Small intestine (tissue), 7 donors: Measurements from ENCODE around the gene KCNJ18. TPM values are rescaled to one million over a fixed set of nuclear protein-coding genes. Genes with fewer than 3 reads are reported as not detected.
"Not testable (repeated sequence)": the region's sequence is repeated elsewhere in the genome, so short reads cannot be mapped to it uniquely, and the experiment has no call there.

ENCODE experiments used
- DNase-seq, 2 donors: peaks; one replicate each; pipeline versions ENCODE4 v3.0.0 to v3.0.0-alpha.2; 2013
- FAIRE-seq: peaks from 2 replicates; lab custom pipeline; 2012; peaks lifted over from hg19 to GRCh38; lab: Jason Lieb, UNC
- H3K27ac ChIP-seq, 3 donors: one replicate each; pipeline ENCODE4 v1.5.1; 2013; ENCODE audit warnings: low read length in 2 of 3, mild to moderate bottlenecking in 2 of 3, control low read depth in 1 of 3, inconsistent platforms in 1 of 3, low read depth in 1 of 3, moderate library complexity in 1 of 3
- H3K27me3 ChIP-seq, 3 donors: one replicate each; pipeline ENCODE4 v1.6.1; 2013; ENCODE audit warnings: low read length in 3 of 3, inconsistent platforms in 1 of 3; ENCODE audit not compliant: control insufficient read depth in 3 of 3, insufficient read depth in 3 of 3
- H3K36me3 ChIP-seq, 3 donors: one replicate each; pipeline ENCODE4 v1.6.1; 2013; ENCODE audit warnings: low read length in 3 of 3, inconsistent platforms in 1 of 3, low read depth in 1 of 3, mild to moderate bottlenecking in 1 of 3, moderate library complexity in 1 of 3; ENCODE audit not compliant: control insufficient read depth in 3 of 3, insufficient read depth in 2 of 3
- H3K4me1 ChIP-seq, 3 donors: one replicate each; pipeline ENCODE4 v1.6.1; 2013; ENCODE audit warnings: low read length in 2 of 3, inconsistent platforms in 1 of 3, low read depth in 1 of 3, mild to moderate bottlenecking in 1 of 3, moderate library complexity in 1 of 3; ENCODE audit not compliant: control insufficient read depth in 3 of 3, insufficient read depth in 2 of 3
- H3K4me3 ChIP-seq, 3 donors: one replicate each; pipeline ENCODE4 v1.5.1; 2013; ENCODE audit warnings: low read length in 3 of 3, control low read depth in 1 of 3, inconsistent platforms in 1 of 3, low read depth in 1 of 3, mild to moderate bottlenecking in 1 of 3, moderate library complexity in 1 of 3
- H3K9me3 ChIP-seq, 2 donors: one replicate each; pipeline ENCODE4 v1.6.1; 2013; ENCODE audit warnings: low read depth in 1 of 2, low read length in 1 of 2; ENCODE audit not compliant: control insufficient read depth in 2 of 2, insufficient read depth in 1 of 2
- WGBS, 3 donors: extraction: QIAGEN DNeasy Blood & Tissue Kit; methylation state at CpG; one replicate each; pipeline ENCODE4 v1.1.7; 2013; 5-methylcytosine and 5-hydroxymethylcytosine counted together
- polyA plus RNA-seq, 4 donors: library from polyadenylated mRNA; stranded (reverse) in 3 of 4; unstranded in 1 of 4; fragments of 200-250 nt in 3 of 4; fragments of 120-200 nt in 1 of 4; gene quantifications; one replicate each; pipeline versions ENCODE4 v1.2.1 to v1.2.3, GENCODE V29; 2013
- donor health status: healthy with polysubstance abuse.
- donor health status: control.
- donor health status: control.
- donor health status: Bipolar disorder and iron deficiency.
- donor health status: healthy.

Gene KCNJ18
- polyA plus RNA-seq, 4 donors, result not detected

GRCh38 chr17:21680366-21680765, 12.0 kb upstream of the KCNJ18 start:
- Histone ChIP-seq H3K27ac (no peak overlapping the region), H3K4me1 (no peaks in the 10 kb centered on the region), H3K36me3 (no peaks in the 10 kb centered on the region), H3K4me3 (no peak overlapping the region), H3K9me3 (peaks cover 0 to 35% of the 10 kb centered on the region in 2 donors), H3K27me3 (no peaks in the 10 kb centered on the region)
- DNase-seq, result no peak
- no peak for FAIRE-seq
- 75 to 81% (median 78%) methylated on average over 19 of the region's 19 CpGs for WGBS, 3 donors

GRCh38 chr17:21680850-21681351, 11.4 kb upstream of the KCNJ18 start:
- DNase-seq, FAIRE-seq, H3K27me3 ChIP-seq, H3K4me1 ChIP-seq, H3K36me3 ChIP-seq, H3K27ac ChIP-seq, H3K4me3 ChIP-seq: not testable (repeated sequence)
- peaks cover 0 to 32% of the 10 kb centered on the region in 2 donors for H3K9me3 ChIP-seq
- WGBS, 3 donors, result 67 to 83% (median 68%) methylated on average over 33 to 42 of the region's 42 CpGs

- FAIRE-seq, H3K4me3 ChIP-seq, H3K27me3 ChIP-seq, H3K36me3 ChIP-seq, DNase-seq, H3K27ac ChIP-seq, H3K4me1 ChIP-seq: not testable (repeated sequence)
- WGBS, 3 donors, result 81 to 84% (median 83%) methylated on average over 19 to 20 of the region's 20 CpGs
- H3K9me3 ChIP-seq, result peaks cover 0 to 33% of the 10 kb centered on the region in 2 donors
These were observed 10.7 kb upstream of the KCNJ18 start for GRCh38 chr17:21681576-21681975.

- H3K36me3 ChIP-seq, H3K4me3 ChIP-seq, H3K27me3 ChIP-seq, DNase-seq, H3K27ac ChIP-seq, H3K4me1 ChIP-seq, FAIRE-seq: not testable (repeated sequence)
- H3K9me3 ChIP-seq, result peaks cover 0 to 30% of the 10 kb centered on the region in 2 donors
- WGBS, 3 donors, result 86 to 91% (median 88%) methylated on average over 31 to 35 of the region's 36 CpGs
These were observed 10.2 kb upstream of the KCNJ18 start for GRCh38 chr17:21682130-21682529.

- not testable (repeated sequence) for FAIRE-seq, H3K36me3 ChIP-seq, DNase-seq, H3K4me1 ChIP-seq, H3K27ac ChIP-seq, H3K27me3 ChIP-seq, H3K4me3 ChIP-seq
- WGBS, 3 donors, result 78 to 84% (median 79%) methylated on average over 36 to 41 of the region's 46 CpGs
- peaks cover 0 to 35% of the 10 kb centered on the region in 2 donors for H3K9me3 ChIP-seq
These were observed 9.1 kb upstream of the KCNJ18 start for GRCh38 chr17:21683142-21683712.

- 79 to 82% (median 82%) methylated on average over 16 to 18 of the region's 18 CpGs for WGBS, 3 donors
- not testable (repeated sequence) for DNase-seq
These were observed 8.4 kb upstream of the KCNJ18 start for GRCh38 chr17:21683897-21684296.

GRCh38 chr17:21684384-21684783, 7.9 kb upstream of the KCNJ18 start:
- not testable (repeated sequence) for H3K36me3 ChIP-seq, H3K27ac ChIP-seq, H3K27me3 ChIP-seq, FAIRE-seq, DNase-seq, H3K4me1 ChIP-seq, H3K4me3 ChIP-seq
- WGBS, 3 donors, result 88 to 95% (median 93%) methylated on average over 19 to 27 of the region's 33 CpGs
- peaks cover 0 to 38% of the 10 kb centered on the region in 2 donors for H3K9me3 ChIP-seq

More at GRCh38 chr17:21683897-21684296, 8.4 kb upstream of the KCNJ18 start:
- not testable (repeated sequence) for FAIRE-seq, H3K4me3 ChIP-seq, H3K27me3 ChIP-seq, H3K27ac ChIP-seq, H3K36me3 ChIP-seq, H3K4me1 ChIP-seq
- H3K9me3 ChIP-seq, result peaks cover 0 to 41% of the 10 kb centered on the region in 2 donors

GRCh38 chr17:21685061-21685795, 7.1 kb upstream of the KCNJ18 start:
- H3K9me3 ChIP-seq, result peaks cover 0 to 33% of the 10 kb centered on the region in 2 donors
- FAIRE-seq, H3K27me3 ChIP-seq, H3K36me3 ChIP-seq, DNase-seq, H3K4me1 ChIP-seq, H3K27ac ChIP-seq, H3K4me3 ChIP-seq: not testable (repeated sequence)
- WGBS, 3 donors, result 82 to 85% (median 83%) methylated on average over 39 to 42 of the region's 42 CpGs
